ENCODE results near the gene STIM1. TPM values are rescaled to one million over a fixed set of nuclear protein-coding genes. Genes with fewer than 3 reads are reported as not detected.
"Not testable (repeated sequence)": the region's sequence is repeated elsewhere in the genome, so short reads cannot be mapped to it uniquely, and the experiment has no call there.

Gene STIM1
- total RNA-seq, 1 donor from 2014 or later = 49.6 TPM

DNA sequence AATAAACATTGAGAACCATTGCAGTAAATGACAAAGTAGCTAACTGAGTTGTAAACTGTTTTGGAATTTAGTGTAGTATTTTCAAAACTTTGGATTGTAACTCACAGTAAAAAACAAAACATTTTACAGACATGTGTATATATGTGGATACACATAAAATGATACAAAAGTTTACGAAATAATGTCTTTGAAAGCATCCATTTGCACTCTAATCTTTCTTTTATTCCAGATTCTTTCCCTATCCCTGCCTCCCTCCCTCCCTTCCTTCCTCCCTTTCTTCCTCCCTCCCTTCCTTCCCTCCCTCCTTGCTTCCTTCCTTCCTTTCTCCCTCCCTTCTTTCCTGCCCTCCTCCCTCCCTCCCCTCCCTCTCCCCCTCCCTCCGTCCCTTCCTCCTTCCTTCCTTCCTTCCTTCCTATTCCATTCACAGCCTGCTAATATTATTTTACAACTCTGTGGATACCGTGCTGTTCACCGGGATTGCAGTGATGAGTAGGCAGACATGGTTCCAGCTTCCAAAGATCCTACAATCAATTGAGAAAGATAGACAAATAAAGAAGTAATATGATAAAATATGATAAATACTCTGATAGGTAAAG lies 242.7 kb downstream of the STIM1 start:
- ATAC-seq = no peak
- DNase-seq (ENCODE audit: low spot score) = no peak
- intact Hi-C loops (cut with DNase I) = no loop called here

DNA sequence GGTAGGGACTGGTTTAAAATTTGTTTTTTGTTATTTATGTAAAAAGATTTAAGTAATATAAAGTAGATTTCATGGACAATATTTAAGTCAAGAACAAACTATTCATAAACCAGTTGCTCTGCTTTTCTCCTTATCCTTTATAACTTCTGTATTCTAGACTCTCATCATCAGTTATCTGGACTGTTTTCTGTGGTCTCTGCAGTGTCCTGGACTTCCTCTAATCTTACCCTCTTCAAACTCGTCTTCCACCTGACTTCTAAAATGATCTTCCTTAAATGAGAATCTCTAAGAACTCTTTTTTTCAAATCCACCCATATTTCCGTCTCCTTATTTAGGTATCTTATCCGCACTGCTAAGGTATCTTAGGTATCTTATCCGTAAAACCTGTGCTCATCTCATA lies 247.2 kb downstream of the STIM1 start:
- DNase-seq (ENCODE audit: low spot score) = no peak
- intact Hi-C loops (cut with DNase I) = no loop called here
- no peak for ATAC-seq

DNA sequence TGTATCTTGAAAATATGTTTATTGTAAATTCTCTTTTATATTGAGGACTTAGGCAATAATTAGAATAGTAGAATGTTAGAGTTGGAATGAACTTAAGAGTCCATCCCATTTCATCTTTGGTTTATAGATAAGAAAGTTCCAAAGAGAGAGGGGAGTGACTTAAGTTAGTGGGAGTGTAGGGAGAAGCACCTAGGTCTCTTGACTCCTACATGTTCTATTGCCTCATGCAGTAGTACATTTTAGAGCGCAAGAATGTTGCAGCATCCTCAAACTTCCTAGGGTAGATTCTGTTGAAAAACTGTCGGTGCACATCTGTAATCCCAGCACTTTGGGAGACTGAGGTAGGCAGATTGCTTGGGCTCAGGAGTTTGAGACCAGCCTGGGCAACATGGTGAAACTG lies 247.8 kb downstream of the STIM1 start:
- DNase-seq (ENCODE audit: low spot score) (no peak), ATAC-seq (no peak)
- intact Hi-C loops (cut with DNase I) = no loop called here

DNA sequence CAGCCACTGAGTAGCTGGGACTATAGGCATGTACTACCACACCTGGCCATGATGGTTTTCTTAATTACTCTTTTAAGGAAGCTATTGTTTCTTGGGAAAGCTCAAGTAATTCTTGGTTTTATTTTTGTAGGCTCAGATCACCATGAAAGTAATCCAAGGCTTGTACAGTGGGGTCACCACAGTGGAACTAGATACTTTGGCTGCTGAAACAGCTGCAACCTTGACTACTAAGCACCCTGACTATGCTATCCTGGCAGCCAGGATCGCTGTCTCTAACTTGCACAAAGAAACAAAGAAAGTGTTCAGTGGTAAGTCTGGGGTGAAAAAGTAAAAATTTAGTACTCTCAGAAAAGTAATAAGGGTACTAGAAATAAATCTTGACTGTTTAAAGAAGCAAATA lies 250.5 kb downstream of the STIM1 start:
- ATAC-seq (no peak), DNase-seq (ENCODE audit: low spot score) (no peak)
- intact Hi-C loops (cut with DNase I) = no loop called here

DNA sequence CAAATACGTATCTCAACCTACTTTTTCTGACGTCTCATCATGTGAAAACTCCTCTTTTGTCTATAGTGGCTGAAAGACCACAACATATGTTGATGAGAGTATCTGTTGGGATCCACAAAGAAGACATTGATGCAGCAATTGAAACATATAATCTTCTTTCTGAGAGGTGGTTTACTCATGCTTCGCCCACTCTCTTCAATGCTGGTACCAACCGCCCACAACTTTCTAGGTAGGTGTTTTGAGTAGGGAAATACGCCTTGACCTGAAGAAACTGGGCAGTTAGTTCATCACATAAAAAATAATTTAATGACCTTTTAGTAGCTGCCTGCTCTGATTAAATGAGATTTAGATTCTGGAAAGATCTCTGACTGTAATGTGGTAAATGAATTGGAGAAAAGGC lies 256.4 kb downstream of the STIM1 start:
- intact Hi-C loops (cut with DNase I) = no loop called here
- ATAC-seq (no peak), DNase-seq (ENCODE audit: low spot score) (no peak)

DNA sequence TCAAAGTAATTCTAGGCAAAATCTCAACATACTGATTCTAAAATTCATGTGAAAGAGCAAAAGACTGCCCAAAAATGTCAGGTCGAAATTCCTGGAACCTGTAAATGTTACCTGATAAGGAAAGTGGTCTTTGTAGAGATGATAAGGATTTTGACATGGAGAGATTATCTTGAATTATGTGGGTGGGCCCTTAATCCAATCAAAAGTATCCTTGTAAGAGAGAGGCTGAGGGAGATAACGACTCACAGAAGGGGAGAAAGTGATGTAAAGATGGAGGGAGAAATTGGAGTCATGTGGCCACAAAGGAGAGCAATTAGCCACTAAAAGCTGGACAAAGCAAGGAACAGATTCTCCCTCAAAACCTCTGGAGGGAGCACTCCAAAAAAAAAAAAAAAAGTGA lies 259.7 kb downstream of the STIM1 start:
- intact Hi-C loops (cut with DNase I) = no loop called here
- ATAC-seq = no peak
- DNase-seq (ENCODE audit: low spot score) = no peak

DNA sequence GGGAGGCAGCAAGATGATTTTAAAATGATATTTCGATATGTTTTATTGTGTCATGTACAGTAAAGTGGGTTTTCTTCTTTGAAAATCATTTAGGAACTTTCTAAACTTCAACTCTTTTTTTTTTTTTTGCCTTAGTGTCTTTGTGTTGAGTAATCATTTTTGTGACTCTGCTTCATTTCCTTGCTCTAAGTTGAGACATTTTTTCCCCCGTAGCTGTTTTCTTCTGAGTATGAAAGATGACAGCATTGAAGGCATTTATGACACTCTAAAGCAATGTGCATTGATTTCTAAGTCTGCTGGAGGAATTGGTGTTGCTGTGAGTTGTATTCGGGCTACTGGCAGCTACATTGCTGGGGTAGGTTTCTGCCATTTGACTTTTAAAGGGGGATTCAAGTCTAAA lies 262.6 kb downstream of the STIM1 start:
- DNase-seq (ENCODE audit: low spot score) = no peak
- no peak for ATAC-seq
- intact Hi-C loops (cut with DNase I) = no loop called here

DNA sequence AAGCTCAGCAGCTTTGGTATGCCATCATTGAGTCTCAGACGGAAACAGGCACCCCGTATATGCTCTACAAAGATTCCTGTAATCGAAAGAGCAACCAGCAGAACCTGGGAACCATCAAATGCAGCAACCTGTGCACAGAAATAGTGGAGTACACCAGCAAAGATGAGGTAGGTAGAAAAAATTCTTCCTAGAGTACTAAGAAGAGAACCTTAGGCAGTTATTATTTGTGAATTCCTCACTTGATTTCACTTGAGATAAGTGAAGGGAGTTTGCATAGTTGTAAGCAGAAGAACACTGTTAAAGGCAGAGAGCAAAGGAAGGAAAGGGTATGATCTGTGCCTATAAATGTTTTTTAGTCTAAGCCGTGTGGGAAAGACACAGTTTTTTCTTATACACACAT lies 267.8 kb downstream of the STIM1 start:
- ATAC-seq = no peak
- intact Hi-C loops (cut with DNase I) = no loop called here
- DNase-seq (ENCODE audit: low spot score) = no peak

DNA sequence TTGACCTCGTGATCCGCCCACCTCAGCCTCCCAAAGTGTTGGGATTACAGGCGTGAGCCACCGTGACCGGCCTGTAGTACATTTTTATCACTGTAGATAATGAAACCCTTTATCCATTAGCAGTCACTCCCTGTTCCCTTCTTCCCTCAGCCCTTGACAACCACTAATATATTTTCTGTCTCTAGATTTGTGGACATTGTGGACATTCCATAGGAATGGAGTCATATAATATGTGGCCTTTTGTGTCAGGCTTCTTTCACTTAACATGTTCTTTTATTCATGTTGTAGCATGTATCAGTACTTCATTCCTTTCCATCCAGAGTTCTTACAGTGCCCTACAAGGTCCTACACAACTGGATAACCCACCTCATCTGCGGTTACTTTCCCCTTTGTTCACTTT lies 269.7 kb downstream of the STIM1 start:
- ATAC-seq (no peak), DNase-seq (ENCODE audit: low spot score) (no peak)
- intact Hi-C loops (cut with DNase I) = no loop called here

DNA sequence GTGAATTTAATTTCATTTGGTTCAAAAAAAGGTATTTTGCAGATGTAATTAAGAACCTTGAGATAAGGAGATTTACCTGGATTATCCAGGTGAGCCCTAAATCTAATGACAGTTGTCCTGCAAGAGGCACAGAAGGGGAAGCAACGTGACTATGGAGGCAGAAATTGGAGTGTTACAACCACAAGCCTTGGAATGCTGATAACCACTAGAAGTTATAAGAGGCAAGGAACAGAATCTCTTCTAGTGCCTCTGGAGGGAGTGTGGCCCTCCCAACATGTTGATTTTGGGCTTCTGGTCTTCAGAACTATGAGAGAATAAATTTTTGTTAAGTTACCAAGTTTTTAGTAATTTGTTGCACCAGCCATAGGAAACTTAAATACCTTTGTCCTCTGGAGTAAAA lies 271.9 kb downstream of the STIM1 start:
- intact Hi-C loops (cut with DNase I) = no loop called here
- ATAC-seq (no peak), DNase-seq (ENCODE audit: low spot score) (no peak)

DNA sequence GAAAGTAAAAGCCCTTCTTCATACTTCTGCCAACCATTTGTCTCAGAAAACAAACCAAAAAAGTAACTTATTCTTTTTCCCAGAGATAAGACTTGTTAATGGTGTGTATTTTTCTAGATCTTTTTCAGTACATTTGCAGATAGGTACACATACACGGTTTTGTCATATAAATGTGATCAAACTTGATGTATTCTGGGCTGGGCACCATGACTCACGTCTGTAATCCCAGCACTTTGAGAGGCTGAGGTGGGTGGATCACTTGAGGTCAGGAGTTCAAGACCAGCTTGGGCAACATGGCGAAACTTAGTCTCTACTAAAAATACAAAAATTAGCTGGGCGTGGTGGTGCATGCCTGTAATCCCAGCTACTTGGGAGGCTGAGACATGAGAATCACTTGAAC lies 274.8 kb downstream of the STIM1 start:
- DNase-seq (ENCODE audit: low spot score); ATAC-seq; intact Hi-C loops (cut with DNase I): not testable (repeated sequence)

DNA sequence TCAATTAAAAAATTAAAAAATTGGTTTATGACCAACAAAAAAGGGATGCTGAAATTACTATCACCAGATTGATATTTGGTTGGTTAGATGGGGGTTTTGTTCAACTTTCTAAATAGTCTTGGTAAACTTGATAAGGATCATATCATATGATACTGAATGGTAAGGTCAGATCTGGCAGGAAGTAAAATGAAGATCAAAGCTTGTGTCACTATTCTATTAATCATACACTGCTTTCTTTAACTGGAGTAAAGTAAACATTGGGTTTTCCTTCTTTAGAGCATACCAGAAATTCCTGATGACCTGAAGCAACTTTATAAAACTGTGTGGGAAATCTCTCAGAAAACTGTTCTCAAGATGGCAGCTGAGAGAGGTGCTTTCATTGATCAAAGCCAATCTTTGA lies 279.3 kb downstream of the STIM1 start:
- DNase-seq (ENCODE audit: low spot score) (no peak), ATAC-seq (no peak)
- intact Hi-C loops (cut with DNase I) = no loop called here

DNA sequence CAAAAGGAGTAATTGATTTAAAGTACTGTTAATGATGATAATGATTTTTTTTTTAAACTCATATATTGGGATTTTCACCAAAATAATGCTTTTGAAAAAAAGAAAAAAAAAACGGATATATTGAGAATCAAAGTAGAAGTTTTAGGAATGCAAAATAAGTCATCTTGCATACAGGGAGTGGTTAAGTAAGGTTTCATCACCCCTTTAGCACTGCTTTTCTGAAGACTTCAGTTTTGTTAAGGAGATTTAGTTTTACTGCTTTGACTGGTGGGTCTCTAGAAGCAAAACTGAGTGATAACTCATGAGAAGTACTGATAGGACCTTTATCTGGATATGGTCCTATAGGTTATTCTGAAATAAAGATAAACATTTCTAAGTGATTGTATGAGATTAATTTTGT lies 283.0 kb downstream of the STIM1 start:
- ATAC-seq (no peak), DNase-seq (ENCODE audit: low spot score) (no peak)
- intact Hi-C loops (cut with DNase I) = no loop called here

DNA sequence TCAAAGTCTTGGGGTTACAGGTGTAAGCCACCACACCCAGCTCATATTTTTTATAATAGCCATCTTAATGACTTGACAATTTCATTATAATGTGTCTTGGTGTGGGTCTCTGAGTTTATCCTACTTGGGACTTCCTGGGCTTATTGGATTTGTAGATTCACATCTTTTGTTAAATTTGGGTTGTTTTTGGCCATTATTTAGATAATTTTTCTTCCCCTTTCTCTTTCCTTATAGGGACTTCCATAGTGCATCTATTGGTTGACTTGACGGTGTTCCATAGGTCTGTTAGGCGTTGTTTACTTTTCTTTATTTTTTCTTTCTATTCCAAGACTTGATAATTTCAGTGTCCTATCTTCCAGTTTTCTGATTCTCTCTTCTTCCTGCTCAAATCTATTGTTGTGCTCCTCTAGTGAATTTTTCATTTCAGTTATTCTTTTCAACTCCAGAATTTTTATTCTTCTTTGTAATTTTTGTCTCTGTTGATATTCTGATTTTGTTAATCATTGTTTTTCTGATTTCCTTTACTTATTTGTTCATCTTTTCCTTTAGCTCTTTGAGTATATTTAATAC lies 284.7 kb downstream of the STIM1 start:
- intact Hi-C loops (cut with DNase I) = no loop called here
- ATAC-seq (no peak), DNase-seq (ENCODE audit: low spot score) (no peak)

Other genes with a start within 250 kb of the STIM1 start
- 0.27 TPM for gene ART5, start 213.7 kb upstream of the STIM1 start, total RNA-seq
- gene ART1, start 210.5 kb upstream of the STIM1 start, total RNA-seq = not detected
- 4.6 TPM for gene CHRNA10, start 184.3 kb upstream of the STIM1 start, total RNA-seq
- gene NUP98, start 58.1 kb upstream of the STIM1 start, total RNA-seq = 93.1 TPM
- gene PGAP2, start 47.1 kb upstream of the STIM1 start, total RNA-seq = 15.8 TPM
- gene RHOG, start 14.7 kb upstream of the STIM1 start, total RNA-seq = 50.6 TPM
- 32.2 TPM for gene RRM1, start 239.1 kb downstream of the STIM1 start, total RNA-seq

Measured in sciatic nerve (tissue), 2 donors.